GM12891 (cell line): Measurements from ENCODE around the gene NACAD.

ENCODE experiments used
- POLR2A ChIP-seq: IDR thresholded peaks from 2 replicates; pipeline ENCODE4 v1.6.1; 2011; ENCODE audit warnings: low read depth, low read length, control low read depth
- POLR2AphosphoS5 ChIP-seq: IDR thresholded peaks from 2 replicates; pipeline ENCODE4 v1.6.1; 2011; ENCODE audit warnings: low read depth, low read length, control low read depth

DNA sequence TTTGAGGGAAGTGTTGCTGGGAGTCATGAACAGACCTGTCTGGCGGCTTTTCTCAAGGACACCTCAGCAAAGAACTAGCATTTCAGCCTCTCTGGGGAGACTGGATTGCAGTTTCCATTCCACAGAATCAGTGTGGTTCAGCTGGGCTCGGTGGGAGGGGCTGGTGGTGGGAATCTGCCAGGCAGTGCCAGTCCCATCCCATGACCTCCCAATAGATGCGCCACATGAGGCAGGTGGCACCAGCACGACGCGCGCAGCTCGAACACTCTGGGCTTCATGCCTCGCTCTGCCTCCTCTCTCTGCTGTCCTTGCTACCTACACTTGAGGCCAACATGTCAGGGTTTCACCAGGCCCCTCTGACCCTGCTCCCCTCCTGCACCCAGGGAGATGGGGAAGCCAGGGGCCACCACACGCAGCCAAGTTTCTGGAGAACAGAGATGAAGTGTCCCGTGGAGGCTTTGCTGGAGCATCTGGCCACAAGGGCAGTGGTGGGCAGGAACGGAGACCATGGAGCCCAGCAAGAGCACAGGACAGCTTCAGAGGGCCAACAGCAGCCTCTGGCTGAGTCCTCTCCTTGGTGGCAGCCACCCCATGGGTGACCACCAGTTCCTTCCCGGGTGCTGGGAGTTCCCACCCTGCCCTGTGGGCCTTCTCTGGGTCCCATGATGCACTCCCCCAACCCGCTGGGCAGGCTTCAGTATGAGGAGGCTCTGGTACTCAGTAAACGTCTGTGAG, 2.3 kb downstream of the NACAD start:
- TF ChIP-seq POLR2A (no peak), POLR2AphosphoS5 (no peak)
